T-cell (primary cell): Measurements from ENCODE around the gene UPP2. TPM values are rescaled to one million over a fixed set of nuclear protein-coding genes. Genes with fewer than 3 reads are reported as not detected.

ENCODE experiments used
- ATAC-seq, 4 experiments: fragments of 200-7000 bp in 3 of 4; fragments of 150-1000 bp in 1 of 4; cut with Tn5 transposase; replicated peaks in 1 of 4; 1 replicate in 3 of 4; 2 replicates in 1 of 4; pipeline ENCODE4 v1.10.0; 2021; ENCODE audit warnings: moderate library complexity in 3 of 4, mild to moderate bottlenecking in 2 of 4, moderate number of reproducible peaks in 1 of 4
- CTCF ChIA-PET, 2 donors: fragments of 300-600 bp; sonication (Branson Sonifier 250); formaldehyde crosslinking; loops; one replicate each; lab custom pipeline; 2022; ENCODE audit warnings: antibody characterized with exemption in 2 of 2; lab: Charles Lee
- POLR2A ChIA-PET, 2 donors: fragments of 300-600 bp; sonication (Branson Sonifier 250); formaldehyde crosslinking; loops; one replicate each; lab custom pipeline; 2022; ENCODE audit warnings: antibody characterized with exemption in 2 of 2; lab: Charles Lee
- DNase-seq, 35 experiments: peaks; one replicate each; pipeline versions ENCODE4 v3.0.0 to v3.0.0-alpha.2; 2013 to 2023
- H3K27ac ChIP-seq: one replicate; pipeline ENCODE4 v1.5.1; 2013; ENCODE audit warnings: low read length
- H3K27me3 ChIP-seq, 2 experiments: replicated peaks in 1 of 2; 1 replicate in 1 of 2; 2 replicates in 1 of 2; pipeline versions ENCODE4 v1.6.1 to v1.7.0; 2013; ENCODE audit warnings: low read length in 1 of 2, mixed read lengths in 1 of 2; ENCODE audit not compliant: control insufficient read depth in 2 of 2, insufficient read depth in 2 of 2; ENCODE audit errors: extremely low read depth in 1 of 2
- H3K36me3 ChIP-seq, 2 donors: 1 replicate in 1 of 2; 2 replicates in 1 of 2; pipeline versions ENCODE4 v1.6.1 to v1.7.0; 2013; ENCODE audit warnings: low read length in 1 of 2; ENCODE audit not compliant: control insufficient read depth in 2 of 2, insufficient read depth in 1 of 2; ENCODE audit errors: extremely low read depth in 1 of 2
- H3K4me1 ChIP-seq, 2 experiments: 1 replicate in 1 of 2; 2 replicates in 1 of 2; pipeline versions ENCODE4 v1.6.1 to v1.7.0; 2013; ENCODE audit warnings: low read length in 2 of 2, mixed read lengths in 1 of 2; ENCODE audit not compliant: insufficient read depth in 2 of 2, control insufficient read depth in 1 of 2; ENCODE audit errors: extremely low read depth in 1 of 2
- H3K4me3 ChIP-seq, 2 donors: 1 replicate in 1 of 2; 2 replicates in 1 of 2; pipeline versions ENCODE4 v1.5.1 to v1.7.0; 2013; ENCODE audit warnings: mild to moderate bottlenecking in 2 of 2, low read length in 1 of 2, moderate library complexity in 1 of 2; ENCODE audit not compliant: control insufficient read depth in 1 of 2; ENCODE audit errors: extremely low read depth in 1 of 2
- H3K9me3 ChIP-seq: 2 replicates; pipeline ENCODE4 v1.7.0; 2013
- H3K27ac Mint-ChIP-seq, 2 donors: one replicate each; pipeline ENCODE4 v1.8.0; 2020 to 2021; ENCODE audit warnings: mild to moderate bottlenecking in 2 of 2, mixed read lengths in 2 of 2
- H3K27me3 Mint-ChIP-seq, 2 donors: one replicate each; pipeline ENCODE4 v1.8.0; 2021 to 2022; ENCODE audit warnings: mixed read lengths in 2 of 2
- H3K36me3 Mint-ChIP-seq: one replicate; pipeline ENCODE4 v1.8.0; 2021; ENCODE audit warnings: mixed read lengths
- H3K4me1 Mint-ChIP-seq, 3 donors: one replicate each; pipeline ENCODE4 v1.8.0; 2020 to 2022; ENCODE audit warnings: mixed read lengths in 3 of 3, mild to moderate bottlenecking in 1 of 3
- H3K4me3 Mint-ChIP-seq, 3 donors: one replicate each; pipeline ENCODE4 v1.8.0; 2020 to 2022; ENCODE audit warnings: mild to moderate bottlenecking in 3 of 3, mixed read lengths in 3 of 3, moderate library complexity in 3 of 3
- H3K9me3 Mint-ChIP-seq, 3 donors: one replicate each; pipeline ENCODE4 v1.8.0; 2020 to 2022; ENCODE audit warnings: mixed read lengths in 3 of 3
- WGBS: methylation state at CpG from one replicate; pipeline ENCODE4 v1.1.5; 2013; ENCODE audit warnings: missing lambda C conversion rate; ENCODE audit not compliant: insufficient coverage; 5-methylcytosine and 5-hydroxymethylcytosine counted together
- total RNA-seq, 35 experiments: library from RNA in 6 of 35; stranded (reverse) in 6 of 35; fragments of 120-200 nt in 1 of 35; gene quantifications; one replicate each; pipeline versions ENCODE4 v1.2.1 to v1.2.4 and lab custom pipeline; 2013 to 2026

UPP2 gene
- total RNA-seq, 5 donors from 2014 or later (not counting 1 experiment from before 2014, with no cell fraction given), result not detected

GRCh38 chr2:158099716-158100115 is 2.0 kb upstream of the UPP2 start:
- Mint-ChIP-seq H3K4me1 (no peaks in the 10 kb centered on the region), H3K9me3 (no peaks in the 10 kb centered on the region), H3K4me3 (no peak overlapping the region), H3K27ac (no peak overlapping the region), H3K36me3 (no peaks in the 10 kb centered on the region), H3K27me3 (peaks cover 0 to 3% of the 10 kb centered on the region in 2 donors)
- 92% methylated on average over 1 of the region's 3 CpGs for WGBS
- DNase-seq (no peak), ATAC-seq (no peak)
- Histone ChIP-seq H3K27me3 (peaks cover 0 to 3% of the 10 kb centered on the region in 2 experiments), H3K4me3 (no peak overlapping the region), H3K4me1 (no peaks in the 10 kb centered on the region), H3K27ac (no peak overlapping the region), H3K36me3 (no peaks in the 10 kb centered on the region), H3K9me3 (no peaks in the 10 kb centered on the region)
- POLR2A ChIA-PET, result no interaction called here
- CTCF ChIA-PET, result no interaction called here

- Mint-ChIP-seq H3K4me3 (no peak overlapping the region), H3K4me1 (no peaks in the 10 kb centered on the region), H3K27ac (no peak overlapping the region), H3K27me3 (peaks cover 0 to 3% of the 10 kb centered on the region in 2 donors), H3K9me3 (no peaks in the 10 kb centered on the region), H3K36me3 (no peaks in the 10 kb centered on the region)
- WGBS, result no CpG with 5 or more reads among the region's 1 CpG
- ATAC-seq (no peak), DNase-seq (no peak)
- POLR2A ChIA-PET, result no interaction called here
- Histone ChIP-seq H3K9me3 (no peaks in the 10 kb centered on the region), H3K4me3 (no peak overlapping the region), H3K36me3 (no peaks in the 10 kb centered on the region), H3K27me3 (peaks cover 0 to 3% of the 10 kb centered on the region in 2 experiments), H3K4me1 (no peaks in the 10 kb centered on the region), H3K27ac (no peak overlapping the region)
- CTCF ChIA-PET, result no interaction called here
Measured at GRCh38 chr2:158100411-158100810, 1.3 kb upstream of the UPP2 start.

- H3K27me3 ChIP-seq, result peaks cover 0 to 3% of the 10 kb centered on the region in 2 experiments
- POLR2A ChIA-PET, result no interaction called here
- Mint-ChIP-seq H3K9me3 (no peaks in the 10 kb centered on the region), H3K4me1 (no peaks in the 10 kb centered on the region), H3K27ac (no peak overlapping the region), H3K4me3 (no peak overlapping the region), H3K27me3 (peaks cover 2 to 4% of the 10 kb centered on the region in 2 donors), H3K36me3 (no peaks in the 10 kb centered on the region)
- no peak overlapping the region for H3K27ac ChIP-seq
- no peaks in the 10 kb centered on the region for H3K36me3 ChIP-seq
- no peak for DNase-seq
- H3K4me1 ChIP-seq, result no peaks in the 10 kb centered on the region
- WGBS, result no CpG with 5 or more reads among the region's 1 CpG
- ATAC-seq, result no peak
- CTCF ChIA-PET, result no interaction called here
- no peak overlapping the region for H3K4me3 ChIP-seq
- H3K9me3 ChIP-seq, result no peaks in the 10 kb centered on the region
Measured at GRCh38 chr2:158102446-158102845, 770 bp downstream of the UPP2 start.

- H3K4me3 ChIP-seq, result no peak overlapping the region
- 80% methylated on average over 1 of the region's 3 CpGs for WGBS
- no peaks in the 10 kb centered on the region for H3K4me1 Mint-ChIP-seq
- H3K36me3 ChIP-seq, result no peaks in the 10 kb centered on the region
- no peaks in the 10 kb centered on the region for H3K4me1 ChIP-seq
- H3K27ac Mint-ChIP-seq, result no peak overlapping the region
- peaks cover 0 to 3% of the 10 kb centered on the region in 2 experiments for H3K27me3 ChIP-seq
- no peaks in the 10 kb centered on the region for H3K36me3 Mint-ChIP-seq
- DNase-seq (no peak), ATAC-seq (no peak)
- H3K9me3 Mint-ChIP-seq, result no peaks in the 10 kb centered on the region
- no peaks in the 10 kb centered on the region for H3K9me3 ChIP-seq
- ChIA-PET POLR2A (no interaction called here), CTCF (interaction anchor here in 1 of 2 donors (0.6 kb wide), 1 partner anchor 639 kb away, joined by 3 read pairs; no protein-coding TSS in a partner anchor)
- peaks cover 6 to 7% of the 10 kb centered on the region in 2 donors for H3K27me3 Mint-ChIP-seq
- no peak overlapping the region for H3K27ac ChIP-seq
- no peak overlapping the region for H3K4me3 Mint-ChIP-seq
Measured at GRCh38 chr2:158103411-158104012, 1.8 kb downstream of the UPP2 start.

GRCh38 chr2:158104903-158105302 is 3.2 kb downstream of the UPP2 start:
- Histone ChIP-seq H3K27ac (no peak overlapping the region), H3K9me3 (no peaks in the 10 kb centered on the region), H3K4me3 (no peak overlapping the region), H3K27me3 (no peaks in the 10 kb centered on the region), H3K4me1 (no peaks in the 10 kb centered on the region), H3K36me3 (no peaks in the 10 kb centered on the region)
- no peaks in the 10 kb centered on the region for H3K36me3 Mint-ChIP-seq
- H3K4me1 Mint-ChIP-seq, result no peaks in the 10 kb centered on the region
- 75% methylated on average over 2 of the region's 5 CpGs for WGBS
- H3K27me3 Mint-ChIP-seq, result peaks cover 6 to 7% of the 10 kb centered on the region in 2 donors
- no peak for ATAC-seq
- H3K4me3 Mint-ChIP-seq, result no peak overlapping the region
- ChIA-PET CTCF (interaction anchor here in 1 of 2 donors (0.6 kb wide), 1 partner anchor 22 kb away, joined by 6 read pairs; no protein-coding TSS in a partner anchor), POLR2A (no interaction called here)
- H3K27ac Mint-ChIP-seq, result no peak overlapping the region
- no peaks in the 10 kb centered on the region for H3K9me3 Mint-ChIP-seq
- no peak for DNase-seq

- peaks cover 0 to 2% (median 0%) of the 10 kb centered on the region in 3 donors for H3K9me3 Mint-ChIP-seq
- no peak for ATAC-seq
- DNase-seq, result no peak
- Histone ChIP-seq H3K36me3 (no peaks in the 10 kb centered on the region), H3K27ac (no peak overlapping the region), H3K4me3 (no peak overlapping the region), H3K9me3 (no peaks in the 10 kb centered on the region), H3K4me1 (no peaks in the 10 kb centered on the region), H3K27me3 (peaks cover 0 to 5% of the 10 kb centered on the region in 2 experiments)
- H3K36me3 Mint-ChIP-seq, result no peaks in the 10 kb centered on the region
- 100% methylated on average over 1 of the region's 4 CpGs for WGBS
- ChIA-PET CTCF (interaction anchor here in 1 of 2 donors (0.5 kb wide), 1 partner anchor 40 kb away, joined by 4 read pairs; no protein-coding TSS in a partner anchor), POLR2A (no interaction called here)
- peaks cover 8 to 15% of the 10 kb centered on the region in 2 donors for H3K27me3 Mint-ChIP-seq
- no peaks in the 10 kb centered on the region for H3K4me1 Mint-ChIP-seq
- H3K27ac Mint-ChIP-seq, result no peak overlapping the region
- no peak overlapping the region for H3K4me3 Mint-ChIP-seq
Measured at GRCh38 chr2:158112992-158113391, 11.3 kb downstream of the UPP2 start.
